HCT116 (cell line): ENCODE data around the gene POLN. TPM values are rescaled to one million over a fixed set of nuclear protein-coding genes. Genes with fewer than 3 reads are reported as not detected.

Experiments used
- ATAC-seq: fragments of 200-7000 bp; cut with Tn5 transposase; 2 replicates; pipeline ENCODE4 v1.9.1; 2020; ENCODE audit warnings: mild to moderate bottlenecking, moderate library complexity
- BruUV-seq: library from RNA; stranded (reverse); fragments of 400-500 nt; replicated peaks from 2 replicates; lab custom pipeline; 2021; lab: Mats Ljungman, UMichigan
- CTCF ChIA-PET: fragments of 300-600 bp; sonication (Branson Sonifier 250); formaldehyde crosslinking; loops from one replicate; lab custom pipeline; 2021; ENCODE audit warnings: antibody characterized with exemption; lab: Charles Lee
- POLR2A ChIA-PET: fragments of 300-600, 350-600 bp; sonication (Branson Sonifier 250); formaldehyde crosslinking; loops from one replicate; lab custom pipeline; 2021; ENCODE audit warnings: antibody characterized with exemption; lab: Charles Lee
- RAD21 ChIA-PET, 2 experiments: fragments of 300-600 bp; sonication (Branson Sonifier 250); formaldehyde crosslinking; loops; one replicate each; lab custom pipeline; 2023; ENCODE audit warnings: low total read pairs in 2 of 2; ENCODE audit not compliant: uncharacterized antibody in 2 of 2, unreplicated experiment in 2 of 2, low non-redundant PET in 1 of 2; lab: Charles Lee
- DNase-seq: peaks from one replicate; pipeline ENCODE4 v3.0.0-alpha.2; 2010; ENCODE audit warnings: low read depth, low spot score
- H2AFZ ChIP-seq: fragments of 200-600 bp; shearing (Covaris generic), sonication (generic); 2 replicates; pipeline ENCODE4 v1.6.1; 2017; ENCODE audit warnings: low read depth, mixed run types, mixed read lengths, antibody characterized with exemption, low read length; ENCODE audit not compliant: poor library complexity, severe bottlenecking
- H3K27ac ChIP-seq: 2 replicates; pipeline ENCODE4 v1.5.1; 2012; ENCODE audit warnings: low read depth, low read length
- H3K27me3 ChIP-seq: fragments of 200-600 bp; sonication (generic); 2 replicates; pipeline ENCODE4 v1.6.1; 2016; ENCODE audit warnings: mixed run types, low read length, mixed read lengths; ENCODE audit not compliant: insufficient read depth
- H3K36me3 ChIP-seq, 2 experiments: fragments of 200-500 bp in 1 of 2; fragments of 200-600 bp in 1 of 2; sonication (Bioruptor generic) in 1 of 2; sonication (generic) in 1 of 2; 2 replicates each; pipeline versions ENCODE4 v1.5.1 to v1.6.1; 2014 to 2016; ENCODE audit warnings: low read length in 2 of 2, inconsistent platforms in 1 of 2, mixed read lengths in 1 of 2, mixed run types in 1 of 2; ENCODE audit not compliant: insufficient read depth in 2 of 2, control insufficient read depth in 1 of 2
- H3K4me1 ChIP-seq, 2 experiments: fragments of 200-600 bp in 1 of 2; sonication (generic) in 1 of 2; 2 replicates each; pipeline versions ENCODE4 v1.5.1 to v1.6.1; 2012 to 2017; ENCODE audit warnings: low read length in 2 of 2, inconsistent platforms in 1 of 2, mild to moderate bottlenecking in 1 of 2, mixed read lengths in 1 of 2, mixed run types in 1 of 2, moderate library complexity in 1 of 2; ENCODE audit not compliant: insufficient read depth in 2 of 2, control insufficient read depth in 1 of 2
- H3K4me2 ChIP-seq: fragments of 200-600 bp; sonication (generic); 2 replicates; pipeline ENCODE4 v1.6.1; 2017; ENCODE audit warnings: mixed run types, low read length, mixed read lengths
- H3K4me3 ChIP-seq, 2 experiments: fragments of 200-600 bp in 1 of 2; sonication (generic) in 1 of 2; replicated peaks in 1 of 2; 2 replicates each; pipeline ENCODE4 v1.5.1; 2011 to 2016; ENCODE audit warnings: low read length in 2 of 2, control low read depth in 1 of 2, low read depth in 1 of 2, mild to moderate bottlenecking in 1 of 2, mixed read lengths in 1 of 2, mixed run types in 1 of 2
- H3K79me2 ChIP-seq: fragments of 200-600 bp; sonication (generic); 2 replicates; pipeline ENCODE4 v1.6.1; 2017; ENCODE audit warnings: mild to moderate bottlenecking, mixed run types, low read length, moderate library complexity, mixed read lengths; ENCODE audit not compliant: insufficient read depth
- H3K9ac ChIP-seq: fragments of 200-600 bp; sonication (generic); 2 replicates; pipeline ENCODE4 v1.6.1; 2016; ENCODE audit warnings: low read length, mixed read lengths
- H3K9me2 ChIP-seq: fragments of 200-600 bp; sonication (generic), shearing (Covaris generic); 2 replicates; pipeline ENCODE4 v1.6.1; 2017; ENCODE audit warnings: mixed run types, mild to moderate bottlenecking, moderate library complexity; ENCODE audit not compliant: insufficient read depth
- H3K9me3 ChIP-seq, 2 experiments: fragments of 200-500 bp in 1 of 2; fragments of 200-600 bp in 1 of 2; sonication (Bioruptor generic) in 1 of 2; sonication (generic) in 1 of 2; 2 replicates each; pipeline ENCODE4 v1.6.1; 2014 to 2017; ENCODE audit warnings: low read length in 2 of 2, mixed read lengths in 2 of 2, inconsistent platforms in 1 of 2, low read depth in 1 of 2, mild to moderate bottlenecking in 1 of 2, mixed run types in 1 of 2, moderate library complexity in 1 of 2; ENCODE audit not compliant: control insufficient read depth in 1 of 2, insufficient read depth in 1 of 2
- H4K20me1 ChIP-seq: fragments of 200-600 bp; sonication (generic), shearing (Covaris generic); 2 replicates; pipeline ENCODE4 v1.6.1; 2017; ENCODE audit warnings: mixed run types, mild to moderate bottlenecking, moderate library complexity; ENCODE audit not compliant: insufficient read depth
- CBX3 ChIP-seq: IDR thresholded peaks from 2 replicates; pipeline ENCODE4 v1.6.1; 2012; ENCODE audit warnings: low read depth
- CEBPB ChIP-seq: IDR thresholded peaks from 2 replicates; pipeline ENCODE4 v1.6.1; 2012; ENCODE audit warnings: low read depth
- CTCF ChIP-seq, 3 experiments: fragments of 200-600 bp in 1 of 3; sonication (generic) in 1 of 3; IDR thresholded peaks in 2 of 3; conservative IDR thresholded peaks in 1 of 3; 2 replicates each; pipeline ENCODE4 v1.5.1; 2012 to 2017; ENCODE audit warnings: low read depth in 2 of 3, low read length in 2 of 3, antibody characterized with exemption in 1 of 3, borderline replicate concordance in 1 of 3, control low read depth in 1 of 3, mild to moderate bottlenecking in 1 of 3, mixed read lengths in 1 of 3, mixed run types in 1 of 3, moderate library complexity in 1 of 3; ENCODE audit not compliant: insufficient read depth in 1 of 3
- EGR1 ChIP-seq: IDR thresholded peaks from 2 replicates; pipeline ENCODE4 v1.6.1; 2012; ENCODE audit warnings: low read depth
- ELF1 ChIP-seq: IDR thresholded peaks from 2 replicates; pipeline ENCODE4 v1.6.1; 2012; ENCODE audit warnings: low read depth, borderline replicate concordance
- EZH2phosphoT487 ChIP-seq: fragments of 200-600 bp; IDR thresholded peaks from 2 replicates; pipeline ENCODE4 v1.6.1; 2018; ENCODE audit warnings: antibody characterized with exemption, borderline replicate concordance
- POLR2AphosphoS5 ChIP-seq: IDR thresholded peaks from 2 replicates; pipeline ENCODE4 v1.6.1; 2011; ENCODE audit warnings: mild to moderate bottlenecking, low read depth, low read length, moderate library complexity
- REST ChIP-seq: IDR thresholded peaks from 2 replicates; pipeline ENCODE4 v1.6.1; 2012; ENCODE audit warnings: low read depth
- SIN3A ChIP-seq: IDR thresholded peaks from 2 replicates; pipeline ENCODE4 v1.6.1; 2012; ENCODE audit warnings: low read depth
- SP1 ChIP-seq: IDR thresholded peaks from 2 replicates; pipeline ENCODE4 v1.6.1; 2012; ENCODE audit warnings: low read depth
- SRF ChIP-seq: IDR thresholded peaks from 2 replicates; pipeline ENCODE4 v1.6.1; 2012; ENCODE audit warnings: low read depth
- YY1 ChIP-seq: IDR thresholded peaks from 2 replicates; pipeline ENCODE4 v1.6.1; 2011; ENCODE audit warnings: low read length, low read depth, moderate library complexity, mild to moderate bottlenecking; ENCODE audit not compliant: insufficient replicate concordance; ENCODE audit errors: extremely low read depth
- ZFX ChIP-seq: fragments of 450-650 bp; IDR thresholded peaks from 2 replicates; pipeline ENCODE4 v1.6.1; 2017
- ZNF274 ChIP-seq: fragments of 200-500 bp; sonication (Bioruptor generic); IDR thresholded peaks from 2 replicates; pipeline ENCODE4 v1.6.1; 2014; ENCODE audit warnings: mild to moderate bottlenecking, low read depth, low read length, inconsistent platforms
- intact Hi-C: fragments of 100-400 bp; cut with micrococcal nuclease; formaldehyde crosslinking; loops from 2 replicates; pipeline ENCODE4 v1.10.0; 2022
- total RNA-seq: library from RNA; stranded (reverse); gene quantifications from one replicate; pipeline ENCODE4 v1.2.1, GENCODE V29; 2021; ENCODE audit not compliant: unreplicated experiment

POLN gene
- total RNA-seq, 1 experiment from 2014 or later = 3.1 TPM

- TF ChIP-seq CTCF (IDR thresholded peaks at IDR 0.05 in 2 of 3, conservative IDR thresholded peaks at IDR 0.05 in 1 of 3; ENCODE audit: borderline replicate concordance in 1 of 3, insufficient read depth in 1 of 3, low read depth in 2 of 3, low read length in 2 of 3) = no peak
- no peak for TF ChIP-seq SP1
- TF ChIP-seq EZH2phosphoT487 = no peak
- no peak for TF ChIP-seq CBX3
- no peak for TF ChIP-seq SRF
- TF ChIP-seq ZNF274 = no peak
- no peak for TF ChIP-seq ZFX
Measured at GRCh38 chr4:2165391-2165790, 76.5 kb downstream of the POLN start (continued).

GRCh38 chr4:2163311-2163821, 78.6 kb downstream of the POLN start:
- Histone ChIP-seq H3K4me2 (no peak overlapping the region), H3K9me3 (no peaks in the 10 kb centered on the region), H3K9ac (no peak overlapping the region), H3K4me1 (0 out of 4 replicates have a peak, but pooled peaks cover 0 to 3% of the 10 kb centered on the region in 2 experiments), H4K20me1 (no peaks in the 10 kb centered on the region), H3K79me2 (no peaks in the 10 kb centered on the region), H3K27ac (no peak overlapping the region), H3K36me3 (no peaks in the 10 kb centered on the region), H3K4me3 (no peak overlapping the region), H3K9me2 (no peaks in the 10 kb centered on the region), H3K27me3 (no peaks in the 10 kb centered on the region), H2AFZ (no peak overlapping the region)
- BruUV-seq = no TSS peak
- no peak for ATAC-seq
- DNase-seq = no peak
- RAD21 ChIA-PET = no interaction called here
- intact Hi-C loops = no loop called here
- POLR2A ChIA-PET = no interaction called here
- CTCF ChIA-PET = interaction anchor here (0.9 kb wide), 1 partner anchor 20 kb away, joined by 3 read pairs; no protein-coding TSS in a partner anchor
- TF ChIP-seq CEBPB (no peak), SRF (no peak), EZH2phosphoT487 (no peak), EGR1 (no peak), POLR2AphosphoS5 (no peak), SIN3A (no peak), CTCF (IDR thresholded peaks at IDR 0.05 in 2 of 3, conservative IDR thresholded peaks at IDR 0.05 in 1 of 3; ENCODE audit: borderline replicate concordance in 1 of 3, insufficient read depth in 1 of 3, low read depth in 2 of 3, low read length in 2 of 3) (no peak), YY1 (no peak), ELF1 (no peak), ZFX (no peak), REST (no peak)
